Measurements from ENCODE around the gene PLD3. TPM values are rescaled to one million over a fixed set of nuclear protein-coding genes. Genes with fewer than 3 reads are reported as not detected.

PLD3 gene
- total RNA-seq, 2 experiments from 2014 or later: 109 to 114 TPM

DNA sequence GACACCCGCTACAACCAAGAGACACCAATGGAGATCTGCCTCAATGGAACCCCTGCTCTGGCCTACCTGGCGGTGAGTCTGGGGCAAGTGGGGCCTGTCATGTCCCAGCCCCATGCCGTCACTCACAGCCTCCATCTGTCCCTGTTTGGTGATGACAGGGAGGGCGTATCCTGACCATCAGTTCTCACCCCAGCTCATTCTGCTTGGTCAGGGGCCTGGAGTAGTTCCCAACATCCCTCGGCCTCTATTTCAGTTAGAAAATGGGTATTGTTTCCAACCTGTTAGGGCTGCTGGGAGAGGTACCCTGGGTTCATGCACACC is 23.3 kb downstream of the PLD3 start:
- H3K27ac ChIP-seq (ENCODE audit: low read depth, low read length, poor library complexity, severe bottlenecking): no peak overlapping the region

DNA sequence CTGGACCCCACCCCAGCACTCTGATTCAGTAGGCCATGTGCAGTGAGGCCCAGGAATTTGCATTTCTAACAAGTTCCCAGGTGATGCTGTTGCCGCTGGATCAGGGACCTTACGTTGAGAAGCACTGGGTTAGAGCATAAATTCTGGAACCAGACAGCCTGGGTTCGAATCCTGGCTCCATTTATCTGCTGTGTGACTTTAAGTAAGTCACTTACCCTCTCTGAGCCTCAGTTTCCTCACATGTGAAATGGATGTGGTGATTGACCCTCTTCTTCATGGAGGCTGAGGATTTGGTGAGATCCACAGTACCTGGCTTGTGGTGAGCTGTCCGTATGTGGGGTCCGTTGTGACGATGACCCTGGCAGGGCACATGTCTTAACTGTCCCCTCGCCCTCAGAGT is 25.6 kb downstream of the PLD3 start:
- intact Hi-C loops (cut with micrococcal nuclease; ENCODE audit: unreplicated experiment): no loop called here
- H3K4me3 ChIP-seq (ENCODE audit: low read depth, low read length, poor library complexity, severe bottlenecking): no peak overlapping the region
- no peaks in the 10 kb centered on the region for H3K79me2 ChIP-seq (ENCODE audit: insufficient read depth, low read depth, low read length)
- peaks cover 3% of the 10 kb centered on the region; the same call in 1 of the 2 replicates for H3K36me3 ChIP-seq (ENCODE audit: insufficient read depth, low read length)
- no peak overlapping the region for H3K4me2 ChIP-seq (ENCODE audit: low read length)
- H3K9me2 ChIP-seq (ENCODE audit: insufficient read depth, low read length): no peaks in the 10 kb centered on the region
- H3K9me3 ChIP-seq (ENCODE audit: low read length): no peaks in the 10 kb centered on the region
- no peaks in the 10 kb centered on the region for H3K4me1 ChIP-seq (ENCODE audit: insufficient read depth, low read length, poor library complexity, severe bottlenecking)
- H2AFZ ChIP-seq (ENCODE audit: low read length): no peak overlapping the region
- no peaks in the 10 kb centered on the region for H4K20me1 ChIP-seq (ENCODE audit: insufficient read depth, low read length)
- CTCF ChIA-PET (ENCODE audit: unreplicated experiment): no interaction called here
- no TSS peak for BruUV-seq (replicated peaks)
- TF ChIP-seq CTCF (conservative IDR thresholded peaks at IDR 0.05; ENCODE audit: low read length): no peak
- no peak for TF ChIP-seq EZH2phosphoT487 (IDR thresholded peaks at IDR 0.05; ENCODE audit: borderline replicate concordance, low read depth, low read length)
- POLR2A ChIA-PET: interaction anchor here (0.7 kb wide), 1 partner anchor 88 kb away, joined by 3 read pairs; no protein-coding TSS in a partner anchor
- no peak overlapping the region for H3K27ac ChIP-seq (ENCODE audit: low read depth, low read length, poor library complexity, severe bottlenecking)
- no peak for DNase-seq (ENCODE audit: low spot score)

More for the DNA sequence above, 23.3 kb downstream of the PLD3 start:
- Histone ChIP-seq H3K9me3 (ENCODE audit: low read length) (no peaks in the 10 kb centered on the region), H3K9me2 (ENCODE audit: insufficient read depth, low read length) (no peaks in the 10 kb centered on the region), H3K4me2 (ENCODE audit: low read length) (no peak overlapping the region), H3K4me3 (ENCODE audit: low read depth, low read length, poor library complexity, severe bottlenecking) (no peak overlapping the region), H3K36me3 (ENCODE audit: insufficient read depth, low read length) (peaks cover 3% of the 10 kb centered on the region; the same call in 1 of the 2 replicates), H4K20me1 (ENCODE audit: insufficient read depth, low read length) (no peaks in the 10 kb centered on the region), H3K4me1 (ENCODE audit: insufficient read depth, low read length, poor library complexity, severe bottlenecking) (no peaks in the 10 kb centered on the region), H3K79me2 (ENCODE audit: insufficient read depth, low read depth, low read length) (no peaks in the 10 kb centered on the region), H2AFZ (ENCODE audit: low read length) (no peak overlapping the region)
- DNase-seq (ENCODE audit: low spot score): no peak
- no peak for TF ChIP-seq CTCF (conservative IDR thresholded peaks at IDR 0.05; ENCODE audit: low read length)
- no peak for TF ChIP-seq EZH2phosphoT487 (IDR thresholded peaks at IDR 0.05; ENCODE audit: borderline replicate concordance, low read depth, low read length)
- ChIA-PET POLR2A (interaction anchor here (0.6 to 0.9 kb wide), 3 partner anchors 8 to 81 kb away, joined by 3 to 4 read pairs (median 3); no protein-coding TSS in a partner anchor), CTCF (ENCODE audit: unreplicated experiment) (no interaction called here)
- BruUV-seq (replicated peaks): no TSS peak
- intact Hi-C loops (cut with micrococcal nuclease; ENCODE audit: unreplicated experiment): no loop called here

DNA sequence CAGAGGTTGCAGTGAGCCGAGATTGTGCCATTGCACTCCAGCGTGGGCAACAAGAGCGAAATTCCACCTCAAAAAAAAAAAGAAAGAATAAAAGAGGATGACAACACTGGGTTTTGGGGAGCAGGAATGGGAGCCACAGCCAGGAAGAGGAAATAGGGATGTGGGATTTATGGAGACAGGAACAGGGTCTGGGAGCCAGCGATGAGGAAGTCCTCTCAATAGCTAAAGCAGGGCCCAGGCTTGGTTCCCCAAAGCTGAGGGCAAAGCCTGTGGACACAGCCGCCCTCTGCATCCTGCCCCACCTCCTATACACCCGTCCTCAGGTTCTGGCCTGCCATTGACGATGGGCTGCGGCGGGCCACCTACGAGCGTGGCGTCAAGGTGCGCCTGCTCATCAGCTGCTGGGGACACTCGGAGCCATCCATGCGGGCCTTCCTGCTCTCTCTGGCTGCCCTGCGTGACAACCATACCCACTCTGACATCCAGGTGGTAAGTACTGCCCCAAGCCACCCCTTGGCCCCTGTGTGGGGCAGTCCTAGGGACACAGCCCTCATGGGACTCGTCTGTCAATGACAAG is 27.9 kb downstream of the PLD3 start:
- H3K4me1 ChIP-seq (ENCODE audit: insufficient read depth, low read length, poor library complexity, severe bottlenecking): no peaks in the 10 kb centered on the region
- H3K9me2 ChIP-seq (ENCODE audit: insufficient read depth, low read length): no peaks in the 10 kb centered on the region
- TF ChIP-seq CTCF (conservative IDR thresholded peaks at IDR 0.05; ENCODE audit: low read length) (no peak), EZH2phosphoT487 (IDR thresholded peaks at IDR 0.05; ENCODE audit: borderline replicate concordance, low read depth, low read length) (no peak)
- POLR2A ChIA-PET: no interaction called here
- H2AFZ ChIP-seq (ENCODE audit: low read length): no peak overlapping the region
- no peak for DNase-seq (ENCODE audit: low spot score)
- no peaks in the 10 kb centered on the region for H3K79me2 ChIP-seq (ENCODE audit: insufficient read depth, low read depth, low read length)
- CTCF ChIA-PET (ENCODE audit: unreplicated experiment): no interaction called here
- BruUV-seq (replicated peaks): no TSS peak
- intact Hi-C loops (cut with micrococcal nuclease; ENCODE audit: unreplicated experiment): loop anchor here (5.0 kb wide), 1 partner anchor 69 kb away; no protein-coding TSS in a partner anchor
- no peak overlapping the region for H3K27ac ChIP-seq (ENCODE audit: low read depth, low read length, poor library complexity, severe bottlenecking)
- no peak overlapping the region for H3K4me3 ChIP-seq (ENCODE audit: low read depth, low read length, poor library complexity, severe bottlenecking)
- no peak overlapping the region for H3K4me2 ChIP-seq (ENCODE audit: low read length)
- no peaks in the 10 kb centered on the region for H4K20me1 ChIP-seq (ENCODE audit: insufficient read depth, low read length)
- no peaks in the 10 kb centered on the region for H3K9me3 ChIP-seq (ENCODE audit: low read length)
- peaks cover 3% of the 10 kb centered on the region; the same call in 1 of the 2 replicates for H3K36me3 ChIP-seq (ENCODE audit: insufficient read depth, low read length)
